NT2/D1 (cell line): ENCODE results near the gene RDH13.
"Not testable (repeated sequence)": the region's sequence is repeated elsewhere in the genome, so short reads cannot be mapped to it uniquely, and the experiment has no call there.

Experiments used
- DNase-seq: peaks from one replicate; pipeline ENCODE4 v3.0.0-alpha.2; 2011; ENCODE audit warnings: low read depth, low spot score
- H3K27me3 ChIP-seq: 2 replicates; pipeline ENCODE4 v1.6.0; 2011; ENCODE audit warnings: mild to moderate bottlenecking; ENCODE audit not compliant: insufficient read length, insufficient read depth
- H3K36me3 ChIP-seq: 2 replicates; pipeline ENCODE4 v1.6.1; 2011; ENCODE audit warnings: mild to moderate bottlenecking, low read length, mixed read lengths; ENCODE audit not compliant: insufficient read depth, insufficient read length
- H3K4me1 ChIP-seq: 2 replicates; pipeline ENCODE4 v1.5.1; 2011; ENCODE audit not compliant: insufficient read depth, insufficient read length
- H3K4me3 ChIP-seq: 2 replicates; pipeline ENCODE4 v1.5.1; 2011; ENCODE audit warnings: low read depth; ENCODE audit not compliant: insufficient read length
- H3K9ac ChIP-seq: 2 replicates; pipeline ENCODE4 v1.6.0; 2011; ENCODE audit warnings: low read depth; ENCODE audit not compliant: insufficient read length
- H3K9me3 ChIP-seq: 2 replicates; pipeline ENCODE4 v1.5.1; 2011; ENCODE audit warnings: mild to moderate bottlenecking, low read length; ENCODE audit not compliant: insufficient read depth
- SUZ12 ChIP-seq: IDR thresholded peaks from 2 replicates; pipeline ENCODE4 v1.6.1; 2011; ENCODE audit not compliant: insufficient read length, insufficient read depth; ENCODE audit errors: extremely low read depth
- YY1 ChIP-seq: IDR thresholded peaks from 2 replicates; pipeline ENCODE4 v1.6.1; 2011; ENCODE audit not compliant: insufficient read length, insufficient read depth
- ZNF274 ChIP-seq: IDR thresholded peaks from 2 replicates; pipeline ENCODE4 v1.6.1; 2011; ENCODE audit warnings: mild to moderate bottlenecking, low read depth, low read length

RDH13 gene

GRCh38 chr19:55070466-55071128 is 7.6 kb upstream of the RDH13 start:
- peaks cover 3% of the 10 kb centered on the region for H3K4me1 ChIP-seq

GRCh38 chr19:55069865-55070197 is 6.9 kb upstream of the RDH13 start:
- no peak for DNase-seq
- peak overlapping the region; percentile 70 for H3K9ac ChIP-seq
- no peaks in the 10 kb centered on the region for H3K36me3 ChIP-seq
- peaks cover 3% of the 10 kb centered on the region for H3K4me1 ChIP-seq
- no peaks in the 10 kb centered on the region for H3K9me3 ChIP-seq
- no peak overlapping the region for H3K4me3 ChIP-seq
- H3K27me3 ChIP-seq, result peaks cover 86% of the 10 kb centered on the region
- TF ChIP-seq ZNF274, result no peak
- no peak for TF ChIP-seq YY1
- no peak for TF ChIP-seq SUZ12

More at GRCh38 chr19:55070466-55071128, 7.6 kb upstream of the RDH13 start:
- H3K9ac ChIP-seq, result no peak overlapping the region
- peaks cover 85% of the 10 kb centered on the region for H3K27me3 ChIP-seq
- TF ChIP-seq YY1 (no peak), ZNF274 (no peak), SUZ12 (no peak)
- H3K4me3 ChIP-seq, result no peak overlapping the region
- no peaks in the 10 kb centered on the region for H3K36me3 ChIP-seq
- no peaks in the 10 kb centered on the region for H3K9me3 ChIP-seq
- DNase-seq, result no peak

- no peak for DNase-seq
- Histone ChIP-seq H3K27me3 (peaks cover 91% of the 10 kb centered on the region), H3K4me1 (peaks cover 3% of the 10 kb centered on the region), H3K9ac (peak overlapping the region; percentile 70), H3K36me3 (no peaks in the 10 kb centered on the region), H3K9me3 (no peaks in the 10 kb centered on the region), H3K4me3 (peak overlapping the region; percentile 36)
- no peak for TF ChIP-seq SUZ12
- TF ChIP-seq ZNF274, result no peak
Measured at GRCh38 chr19:55068950-55069864, 6.3 kb upstream of the RDH13 start.

- DNase-seq, result no peak
- no peak for TF ChIP-seq YY1
- TF ChIP-seq SUZ12, result no peak
- TF ChIP-seq ZNF274, result no peak
- Histone ChIP-seq H3K4me1 (peaks cover 3% of the 10 kb centered on the region), H3K36me3 (no peaks in the 10 kb centered on the region), H3K9ac (no peak overlapping the region), H3K9me3 (no peaks in the 10 kb centered on the region), H3K4me3 (no peak overlapping the region), H3K27me3 (peaks cover 86% of the 10 kb centered on the region)
Measured at GRCh38 chr19:55067869-55068268, 4.9 kb upstream of the RDH13 start.

GRCh38 chr19:55066107-55066709 is 3.3 kb upstream of the RDH13 start:
- Histone ChIP-seq H3K27me3 (peaks cover 72% of the 10 kb centered on the region), H3K4me3 (no peak overlapping the region), H3K36me3 (no peaks in the 10 kb centered on the region), H3K4me1 (peaks cover 4% of the 10 kb centered on the region), H3K9me3 (no peaks in the 10 kb centered on the region), H3K9ac (no peak overlapping the region)
- TF ChIP-seq SUZ12 (no peak), ZNF274 (no peak), YY1 (no peak)
- no peak for DNase-seq

- H3K9me3 ChIP-seq, H3K4me3 ChIP-seq, H3K36me3 ChIP-seq, H3K9ac ChIP-seq, H3K4me1 ChIP-seq, DNase-seq: not testable (repeated sequence)
- H3K27me3 ChIP-seq, result peaks cover 65% of the 10 kb centered on the region
Measured at GRCh38 chr19:55065516-55065915, 2.6 kb upstream of the RDH13 start.

GRCh38 chr19:55063492-55063843 is 520 bp upstream of the RDH13 start:
- Histone ChIP-seq H3K36me3 (peaks cover 5% of the 10 kb centered on the region), H3K4me3 (no peak overlapping the region), H3K27me3 (peaks cover 52% of the 10 kb centered on the region), H3K9ac (no peak overlapping the region), H3K9me3 (no peaks in the 10 kb centered on the region), H3K4me1 (peaks cover 4% of the 10 kb centered on the region)
- no peak for DNase-seq
- no peak for TF ChIP-seq SUZ12
- no peak for TF ChIP-seq ZNF274
- no peak for TF ChIP-seq YY1

- not testable (repeated sequence) for H3K9me3 ChIP-seq, DNase-seq, H3K9ac ChIP-seq, H3K4me1 ChIP-seq, H3K4me3 ChIP-seq
- Histone ChIP-seq H3K36me3 (peaks cover 23% of the 10 kb centered on the region), H3K27me3 (peaks cover 21% of the 10 kb centered on the region)
Measured at GRCh38 chr19:55060287-55060686, 2.7 kb downstream of the RDH13 start.
